Peyer's patch (tissue), 4 donors: Measurements from ENCODE around the gene METTL18.

Source experiments
- POLR2A ChIP-seq, 2 donors: fragments of 450-650 bp; IDR thresholded peaks; one replicate each; pipeline ENCODE4 v1.5.1; 2017; ENCODE audit warnings: antibody characterized with exemption in 2 of 2, mild to moderate bottlenecking in 2 of 2, moderate library complexity in 2 of 2
- TF ChIP-seq, protein P1 (sequence below), 6 experiments: fragments of 450-650 bp in 4 of 6; fragments of 200-600 bp in 2 of 6; sonication (generic) in 1 of 6; IDR thresholded peaks; one replicate each; pipeline ENCODE4 v1.5.1; 2017 to 2019; ENCODE audit warnings: antibody characterized with exemption in 6 of 6, mild to moderate bottlenecking in 3 of 6, moderate library complexity in 1 of 6

DNA sequence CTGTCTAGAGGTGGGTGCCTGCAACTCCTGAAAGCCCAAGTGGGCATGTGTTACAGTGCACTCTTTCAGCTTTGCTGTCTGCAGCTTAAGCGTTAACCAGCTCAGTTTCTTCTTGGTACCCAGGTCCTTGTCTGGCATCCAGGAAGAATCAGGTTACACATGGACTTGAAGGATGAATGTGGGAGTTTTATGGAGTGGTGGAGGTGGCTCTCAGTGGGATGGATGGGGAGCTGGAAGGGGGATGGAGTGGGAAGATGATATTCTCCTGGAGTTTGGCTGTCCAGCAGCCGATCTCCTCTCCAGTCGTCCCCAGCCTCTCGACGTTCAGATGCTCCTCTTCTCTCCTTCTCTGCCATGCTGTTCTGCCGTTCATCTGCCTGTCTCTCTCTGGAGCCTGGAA is 9.4 kb downstream of the METTL18 start:
- TF ChIP-seq, protein P1, sequence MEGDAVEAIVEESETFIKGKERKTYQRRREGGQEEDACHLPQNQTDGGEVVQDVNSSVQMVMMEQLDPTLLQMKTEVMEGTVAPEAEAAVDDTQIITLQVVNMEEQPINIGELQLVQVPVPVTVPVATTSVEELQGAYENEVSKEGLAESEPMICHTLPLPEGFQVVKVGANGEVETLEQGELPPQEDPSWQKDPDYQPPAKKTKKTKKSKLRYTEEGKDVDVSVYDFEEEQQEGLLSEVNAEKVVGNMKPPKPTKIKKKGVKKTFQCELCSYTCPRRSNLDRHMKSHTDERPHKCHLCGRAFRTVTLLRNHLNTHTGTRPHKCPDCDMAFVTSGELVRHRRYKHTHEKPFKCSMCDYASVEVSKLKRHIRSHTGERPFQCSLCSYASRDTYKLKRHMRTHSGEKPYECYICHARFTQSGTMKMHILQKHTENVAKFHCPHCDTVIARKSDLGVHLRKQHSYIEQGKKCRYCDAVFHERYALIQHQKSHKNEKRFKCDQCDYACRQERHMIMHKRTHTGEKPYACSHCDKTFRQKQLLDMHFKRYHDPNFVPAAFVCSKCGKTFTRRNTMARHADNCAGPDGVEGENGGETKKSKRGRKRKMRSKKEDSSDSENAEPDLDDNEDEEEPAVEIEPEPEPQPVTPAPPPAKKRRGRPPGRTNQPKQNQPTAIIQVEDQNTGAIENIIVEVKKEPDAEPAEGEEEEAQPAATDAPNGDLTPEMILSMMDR (IDR thresholded peaks at IDR 0.05), result no peak
- TF ChIP-seq POLR2A (IDR thresholded peaks at IDR 0.05), result no peak
